Loucy (cell line): ENCODE data around the gene KRTAP10-10.

Experiments
- EZH2phosphoT487 ChIP-seq: fragments of 200-600 bp; IDR thresholded peaks from 2 replicates; pipeline ENCODE4 v1.6.1; 2018; ENCODE audit warnings: antibody characterized with exemption, mild to moderate bottlenecking, moderate library complexity, borderline replicate concordance
- TF ChIP-seq, protein P1 (sequence below): fragments of 200-600 bp; sonication (generic); conservative IDR thresholded peaks from 2 replicates; pipeline ENCODE4 v1.5.1; 2014; ENCODE audit warnings: mild to moderate bottlenecking, antibody characterized with exemption, low read length

- TF ChIP-seq, protein P1, sequence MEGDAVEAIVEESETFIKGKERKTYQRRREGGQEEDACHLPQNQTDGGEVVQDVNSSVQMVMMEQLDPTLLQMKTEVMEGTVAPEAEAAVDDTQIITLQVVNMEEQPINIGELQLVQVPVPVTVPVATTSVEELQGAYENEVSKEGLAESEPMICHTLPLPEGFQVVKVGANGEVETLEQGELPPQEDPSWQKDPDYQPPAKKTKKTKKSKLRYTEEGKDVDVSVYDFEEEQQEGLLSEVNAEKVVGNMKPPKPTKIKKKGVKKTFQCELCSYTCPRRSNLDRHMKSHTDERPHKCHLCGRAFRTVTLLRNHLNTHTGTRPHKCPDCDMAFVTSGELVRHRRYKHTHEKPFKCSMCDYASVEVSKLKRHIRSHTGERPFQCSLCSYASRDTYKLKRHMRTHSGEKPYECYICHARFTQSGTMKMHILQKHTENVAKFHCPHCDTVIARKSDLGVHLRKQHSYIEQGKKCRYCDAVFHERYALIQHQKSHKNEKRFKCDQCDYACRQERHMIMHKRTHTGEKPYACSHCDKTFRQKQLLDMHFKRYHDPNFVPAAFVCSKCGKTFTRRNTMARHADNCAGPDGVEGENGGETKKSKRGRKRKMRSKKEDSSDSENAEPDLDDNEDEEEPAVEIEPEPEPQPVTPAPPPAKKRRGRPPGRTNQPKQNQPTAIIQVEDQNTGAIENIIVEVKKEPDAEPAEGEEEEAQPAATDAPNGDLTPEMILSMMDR = no peak
- TF ChIP-seq EZH2phosphoT487 = no peak
Measured at GRCh38 chr21:44593598-44594405, 43.4 kb upstream of the KRTAP10-10 start.
